GM12878 (cell line): ENCODE results near the gene CCDC34. TPM values are rescaled to one million over a fixed set of nuclear protein-coding genes. Genes with fewer than 3 reads are reported as not detected.

ENCODE experiments used
- ATAC-seq: fragments of 200-7000 bp; cut with Tn5 transposase; 3 replicates; pipeline ENCODE4 v1.9.1; 2020; ENCODE audit warnings: mild to moderate bottlenecking, moderate library complexity
- BruUV-seq: library from RNA; stranded (reverse); fragments of 400-500 nt; replicated peaks from 2 replicates; lab custom pipeline; 2021; lab: Mats Ljungman, UMichigan
- CTCF ChIA-PET: fragments of 300-600 bp; sonication (Branson Sonifier 250); formaldehyde crosslinking; extraction: SDS; loops from one replicate; lab custom pipeline; 2021; ENCODE audit warnings: inconsistent platforms; lab: Yijun Ruan, JAX
- POLR2A ChIA-PET: fragments of 350-600 bp; formaldehyde crosslinking; extraction: SDS; loops from one replicate; lab custom pipeline; 2021; ENCODE audit warnings: inconsistent platforms; lab: Charles Lee
- RAD21 ChIA-PET: fragments of 300-600 bp; sonication (Branson Sonifier 250); formaldehyde crosslinking; loops from one replicate; lab custom pipeline; 2023; ENCODE audit warnings: antibody characterized with exemption; ENCODE audit not compliant: unreplicated experiment; lab: Charles Lee
- SMC1A ChIA-PET: fragments of 300-600 bp; sonication (Branson Sonifier 250); formaldehyde crosslinking; loops from one replicate; lab custom pipeline; 2023; ENCODE audit not compliant: unreplicated experiment, uncharacterized antibody; lab: Charles Lee
- DNase-seq: peaks from one replicate; pipeline ENCODE4 v3.0.0-alpha.2; 2011; ENCODE audit warnings: low read depth, low spot score
- FAIRE-seq: peaks from 3 replicates; lab custom pipeline; 2011; peaks lifted over from hg19 to GRCh38; lab: Jason Lieb, UNC
- H2AFZ ChIP-seq: 2 replicates; pipeline ENCODE4 v1.6.0; 2011; ENCODE audit warnings: low read depth, low read length, control low read depth; ENCODE audit not compliant: control insufficient read depth
- H3K27ac ChIP-seq: 2 replicates; pipeline ENCODE4 v1.5.1; 2011; ENCODE audit warnings: control low read depth; ENCODE audit not compliant: control insufficient read depth, insufficient read depth
- H3K27me3 ChIP-seq, 2 experiments: replicated peaks in 1 of 2; 2 replicates each; pipeline versions ENCODE4 v1.6.0 to v1.6.1; 2011; ENCODE audit warnings: low read length in 1 of 2; ENCODE audit not compliant: control insufficient read depth in 2 of 2, insufficient read depth in 2 of 2
- H3K36me3 ChIP-seq, 2 experiments: 2 replicates each; pipeline ENCODE4 v1.5.1; 2011; ENCODE audit warnings: low read length in 1 of 2; ENCODE audit not compliant: control insufficient read depth in 2 of 2, insufficient read depth in 2 of 2
- H3K4me1 ChIP-seq: 2 replicates; pipeline ENCODE4 v1.6.1; 2011; ENCODE audit warnings: mild to moderate bottlenecking, low read length, moderate library complexity, mixed read lengths; ENCODE audit not compliant: control insufficient read depth, insufficient read depth
- H3K4me2 ChIP-seq: 2 replicates; pipeline ENCODE4 v1.6.0; 2011; ENCODE audit warnings: control low read depth; ENCODE audit not compliant: control insufficient read depth, insufficient read depth
- H3K4me3 ChIP-seq: fragments of 200-600 bp; sonication (generic); 2 replicates; pipeline ENCODE4 v1.5.1; 2016
- H3K79me2 ChIP-seq: 2 replicates; pipeline ENCODE4 v1.6.0; 2011; ENCODE audit warnings: low read length; ENCODE audit not compliant: control insufficient read depth, insufficient read depth
- H3K9ac ChIP-seq: 2 replicates; pipeline ENCODE4 v1.8.0; 2011; ENCODE audit warnings: low read length, control low read depth, mixed read lengths; ENCODE audit not compliant: control insufficient read depth, insufficient read depth
- H3K9me3 ChIP-seq: replicated peaks from 3 replicates; pipeline ENCODE4 v1.5.1; 2011; ENCODE audit warnings: mild to moderate bottlenecking, low read length; ENCODE audit not compliant: control insufficient read depth, insufficient read depth
- H4K20me1 ChIP-seq: 2 replicates; pipeline ENCODE4 v1.6.0; 2011; ENCODE audit not compliant: control insufficient read depth, insufficient read depth
- CTCF ChIP-seq, 3 experiments: IDR thresholded peaks in 2 of 3; conservative IDR thresholded peaks in 1 of 3; 2 replicates each; pipeline ENCODE4 v1.5.1; 2011; ENCODE audit warnings: low read depth in 3 of 3, low read length in 3 of 3, mild to moderate bottlenecking in 3 of 3, control low read depth in 2 of 3, moderate library complexity in 2 of 3, inconsistent platforms in 1 of 3, mixed read lengths in 1 of 3; ENCODE audit not compliant: control insufficient read depth in 2 of 3, insufficient read depth in 1 of 3; ENCODE audit errors: extremely low read depth in 1 of 3
- HDAC6 ChIP-seq: fragments of 200-600 bp; sonication (generic); IDR thresholded peaks from one replicate; pipeline ENCODE4 v1.8.0; 2017; ENCODE audit warnings: antibody characterized with exemption; ENCODE audit not compliant: unreplicated experiment
- MEF2A ChIP-seq: IDR thresholded peaks from 2 replicates; pipeline ENCODE4 v1.6.1; 2011; ENCODE audit warnings: low read depth, mild to moderate bottlenecking, low read length, moderate library complexity; ENCODE audit not compliant: insufficient read depth
- MTA2 ChIP-seq: fragments of 450-650 bp; IDR thresholded peaks from 2 replicates; pipeline ENCODE4 v1.6.1; 2016; ENCODE audit warnings: low read depth, mild to moderate bottlenecking, moderate library complexity
- NR2C2 ChIP-seq: IDR thresholded peaks from 2 replicates; pipeline ENCODE4 v1.6.1; 2011; ENCODE audit warnings: borderline replicate concordance, low read depth; ENCODE audit not compliant: control insufficient read depth, insufficient read length
- PRDM15 ChIP-seq: fragments of 450-650 bp; formaldehyde crosslinking; IDR thresholded peaks from 2 replicates; pipeline ENCODE4 v1.4.0; 2020; ENCODE audit warnings: mild to moderate bottlenecking, moderate library complexity
- ZBTB11 ChIP-seq: fragments of 450-650 bp; formaldehyde crosslinking; IDR thresholded peaks from 2 replicates; pipeline ENCODE4 v1.5.0; 2022; ENCODE audit warnings: mild to moderate bottlenecking, missing genetic modification characterization
- WGBS: methylation state at CpG from one replicate; pipeline ENCODE4 v1.1.6; 2016; ENCODE audit warnings: low lambda C conversion rate; ENCODE audit not compliant: insufficient replicate concordance, insufficient coverage; ENCODE audit errors: missing lambda C conversion rate; 5-methylcytosine and 5-hydroxymethylcytosine counted together
- in situ Hi-C: fragments of 300-500 bp; cut with MboI; formaldehyde crosslinking; loops from 9 replicates; pipeline ENCODE4 v1.14.3; 2018; ENCODE audit warnings: mixed read lengths
- intact Hi-C: fragments of 100-400 bp; cut with micrococcal nuclease; formaldehyde crosslinking; loops from one replicate; pipeline ENCODE4 v1.14.2; 2022; ENCODE audit not compliant: unreplicated experiment
- polyA plus RNA-seq, 11 experiments: library from polyadenylated mRNA; depleted of rRNA in 4 of 11; unstranded in 6 of 11; stranded (reverse) in 5 of 11; fragments of >200 nt; fragmentation: Nextera tagmentation in 4 of 11; fragmentation: Illumina TruSeq in 1 of 11; extraction: Ambion mirVana in 4 of 11; extraction: Trizol in 1 of 11; gene quantifications; 1 replicate in 1 of 11; 2 replicates in 10 of 11; pipeline versions ENCODE4 v1.2.1 to v1.2.3, GENCODE V29; 2011 to 2016; ENCODE audit warnings: inconsistent platforms in 2 of 11, missing spikeins in 2 of 11, low read depth in 1 of 11
- total RNA-seq, 4 experiments: library from RNA; depleted of rRNA in 3 of 4; stranded (reverse); fragments of >200 nt in 3 of 4; fragmentation: Illumina TruSeq in 1 of 4; extraction: Trizol in 1 of 4; gene quantifications; 2 replicates each; pipeline versions ENCODE4 v1.2.1 to v1.2.3, GENCODE V29; 2013 to 2021
- TF ChIP-seq, protein P1 (sequence below): IDR thresholded peaks from 2 replicates; pipeline ENCODE4 v1.6.1; 2012; ENCODE audit warnings: low read length, inconsistent platforms
- TF ChIP-seq, protein P2 (sequence below): fragments of 450-650 bp; IDR thresholded peaks from 2 replicates; pipeline ENCODE4 v1.6.1; 2017; ENCODE audit warnings: mild to moderate bottlenecking, low read depth, inconsistent platforms; ENCODE audit not compliant: poor library complexity, severe bottlenecking

Gene CCDC34
- total and polyA plus RNA-seq, 10 of the 15 experiments (the other 5 are each of a cell fraction or from before 2014, with no cell fraction given), result 6.2 to 39.1 (median 14.6) TPM

- Histone ChIP-seq H3K4me1 (no peaks in the 10 kb centered on the region), H4K20me1 (no peaks in the 10 kb centered on the region), H3K27me3 (no peaks in the 10 kb centered on the region; a peak in 1 of 4 replicates), H3K9ac (no peak overlapping the region), H3K4me2 (no peak overlapping the region), H3K9me3 (no peaks in the 10 kb centered on the region), H3K79me2 (no peaks in the 10 kb centered on the region), H3K27ac (no peak overlapping the region), H3K36me3 (no peaks in the 10 kb centered on the region), H2AFZ (no peak overlapping the region), H3K4me3 (no peak overlapping the region)
- intact Hi-C loops (no loop called here), in situ Hi-C loops (no loop called here)
- BruUV-seq, result no TSS peak
- CTCF ChIA-PET, result no interaction called here
- DNase-seq (no peak), FAIRE-seq (no peak), ATAC-seq (no peak)
- 60% methylated on average over 4 of the region's 4 CpGs for WGBS
- SMC1A ChIA-PET, result interaction anchor here (0.6 to 1.8 kb wide), 4 partner anchors 16 to 201 kb away, joined by 3 to 5 read pairs (median 4); no protein-coding TSS in a partner anchor
- POLR2A ChIA-PET, result no interaction called here
- RAD21 ChIA-PET, result no interaction called here
- TF ChIP-seq, protein P1, sequence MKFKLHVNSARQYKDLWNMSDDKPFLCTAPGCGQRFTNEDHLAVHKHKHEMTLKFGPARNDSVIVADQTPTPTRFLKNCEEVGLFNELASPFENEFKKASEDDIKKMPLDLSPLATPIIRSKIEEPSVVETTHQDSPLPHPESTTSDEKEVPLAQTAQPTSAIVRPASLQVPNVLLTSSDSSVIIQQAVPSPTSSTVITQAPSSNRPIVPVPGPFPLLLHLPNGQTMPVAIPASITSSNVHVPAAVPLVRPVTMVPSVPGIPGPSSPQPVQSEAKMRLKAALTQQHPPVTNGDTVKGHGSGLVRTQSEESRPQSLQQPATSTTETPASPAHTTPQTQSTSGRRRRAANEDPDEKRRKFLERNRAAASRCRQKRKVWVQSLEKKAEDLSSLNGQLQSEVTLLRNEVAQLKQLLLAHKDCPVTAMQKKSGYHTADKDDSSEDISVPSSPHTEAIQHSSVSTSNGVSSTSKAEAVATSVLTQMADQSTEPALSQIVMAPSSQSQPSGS, result no peak
- TF ChIP-seq MEF2A (no peak), HDAC6 (no peak), NR2C2 (no peak), ZBTB11 (CRISPR knock-in tag) (no peak), CTCF (IDR thresholded peaks at IDR 0.05 in 2 of 3, conservative IDR thresholded peaks at IDR 0.05 in 1 of 3; ENCODE audit: control insufficient read depth in 2 of 3, extremely low read depth in 1 of 3, insufficient read depth in 1 of 3, low read depth in 3 of 3, low read length in 3 of 3) (no peak), PRDM15 (CRISPR knock-in tag) (no peak), MTA2 (no peak)
- TF ChIP-seq, protein P2, sequence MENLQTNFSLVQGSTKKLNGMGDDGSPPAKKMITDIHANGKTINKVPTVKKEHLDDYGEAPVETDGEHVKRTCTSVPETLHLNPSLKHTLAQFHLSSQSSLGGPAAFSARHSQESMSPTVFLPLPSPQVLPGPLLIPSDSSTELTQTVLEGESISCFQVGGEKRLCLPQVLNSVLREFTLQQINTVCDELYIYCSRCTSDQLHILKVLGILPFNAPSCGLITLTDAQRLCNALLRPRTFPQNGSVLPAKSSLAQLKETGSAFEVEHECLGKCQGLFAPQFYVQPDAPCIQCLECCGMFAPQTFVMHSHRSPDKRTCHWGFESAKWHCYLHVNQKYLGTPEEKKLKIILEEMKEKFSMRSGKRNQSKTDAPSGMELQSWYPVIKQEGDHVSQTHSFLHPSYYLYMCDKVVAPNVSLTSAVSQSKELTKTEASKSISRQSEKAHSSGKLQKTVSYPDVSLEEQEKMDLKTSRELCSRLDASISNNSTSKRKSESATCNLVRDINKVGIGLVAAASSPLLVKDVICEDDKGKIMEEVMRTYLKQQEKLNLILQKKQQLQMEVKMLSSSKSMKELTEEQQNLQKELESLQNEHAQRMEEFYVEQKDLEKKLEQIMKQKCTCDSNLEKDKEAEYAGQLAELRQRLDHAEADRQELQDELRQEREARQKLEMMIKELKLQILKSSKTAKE, result no peak
These were observed 23.3 kb upstream of the CCDC34 start for GRCh38 chr11:27386181-27386845.
